Measurements from ENCODE around the gene CRADD.

- TF ChIP-seq POLR2AphosphoS5 (IDR thresholded peaks at IDR 0.05; ENCODE audit: low read depth, low read length) (no peak), POLR2A (IDR thresholded peaks at IDR 0.05; ENCODE audit: low read depth, low read length) (no peak)
These were observed 26.9 kb downstream of the CRADD start for GRCh38 chr12:93704122-93704521.

Measured in GM12892 (cell line).